Measurements from ENCODE around the gene CD2AP.
A peak's percentile ranks its signal among the peaks of the same experiment; 100 is the strongest.
"Not testable (repeated sequence)": the region's sequence is repeated elsewhere in the genome, so short reads cannot be mapped to it uniquely, and the experiment has no call there.

The CD2AP gene, protein sequence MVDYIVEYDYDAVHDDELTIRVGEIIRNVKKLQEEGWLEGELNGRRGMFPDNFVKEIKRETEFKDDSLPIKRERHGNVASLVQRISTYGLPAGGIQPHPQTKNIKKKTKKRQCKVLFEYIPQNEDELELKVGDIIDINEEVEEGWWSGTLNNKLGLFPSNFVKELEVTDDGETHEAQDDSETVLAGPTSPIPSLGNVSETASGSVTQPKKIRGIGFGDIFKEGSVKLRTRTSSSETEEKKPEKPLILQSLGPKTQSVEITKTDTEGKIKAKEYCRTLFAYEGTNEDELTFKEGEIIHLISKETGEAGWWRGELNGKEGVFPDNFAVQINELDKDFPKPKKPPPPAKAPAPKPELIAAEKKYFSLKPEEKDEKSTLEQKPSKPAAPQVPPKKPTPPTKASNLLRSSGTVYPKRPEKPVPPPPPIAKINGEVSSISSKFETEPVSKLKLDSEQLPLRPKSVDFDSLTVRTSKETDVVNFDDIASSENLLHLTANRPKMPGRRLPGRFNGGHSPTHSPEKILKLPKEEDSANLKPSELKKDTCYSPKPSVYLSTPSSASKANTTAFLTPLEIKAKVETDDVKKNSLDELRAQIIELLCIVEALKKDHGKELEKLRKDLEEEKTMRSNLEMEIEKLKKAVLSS

DNA sequence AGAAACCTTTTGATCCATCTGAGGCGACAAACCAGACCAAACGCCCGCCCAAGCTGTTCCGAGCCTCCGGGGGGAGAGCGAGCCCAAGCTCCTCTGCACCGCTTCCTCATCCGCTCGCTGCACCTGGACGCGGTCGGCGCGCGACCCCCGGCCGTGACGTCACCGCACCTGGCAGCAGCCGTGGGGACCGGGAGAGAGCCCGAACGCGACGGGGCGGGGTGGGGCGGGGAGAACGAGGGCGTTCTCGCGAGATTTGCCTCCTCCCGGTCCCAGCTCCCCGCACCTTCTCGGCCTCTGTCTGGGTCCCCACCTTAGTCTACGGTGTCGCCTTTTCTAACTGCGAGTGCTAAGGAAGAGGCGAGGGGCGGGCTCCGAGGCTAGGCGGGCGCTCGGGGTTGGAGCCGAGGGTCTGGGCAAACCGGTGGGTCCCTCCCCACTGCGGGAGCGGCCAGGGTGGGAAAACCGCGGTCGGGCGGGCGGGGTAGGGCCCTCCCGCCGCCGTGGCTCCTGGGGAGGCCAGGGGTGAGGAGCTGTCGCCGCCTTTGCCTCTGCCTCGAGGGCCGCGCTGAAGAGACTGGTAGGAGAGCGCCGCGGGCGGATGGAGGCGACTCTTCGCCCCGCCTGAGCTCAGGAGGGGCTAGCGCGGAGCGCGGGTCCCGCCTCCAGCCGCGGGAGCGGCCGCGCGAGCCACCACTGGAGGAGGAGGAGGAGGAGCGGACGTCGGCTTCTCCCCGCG, at the start of gene CD2AP:
Gene CD2AP (plus strand): TSS at position 293 of the 736 bp plus-strand sequence. CDS start 456 bp downstream, outside the sequence.
- Mint-ChIP-seq H3K4me1 (ENCODE audit: low read depth) (peaks cover 39% of the 10 kb centered on the region), H3K27me3 (ENCODE audit: low read depth) (peaks cover 2% of the 10 kb centered on the region), H3K9me3 (no peaks in the 10 kb centered on the region), H3K36me3 (ENCODE audit: low read depth) (peaks cover 2% of the 10 kb centered on the region), H3K27ac (peak within 1 kb of the TSS; percentile 98), H3K4me3 (peak within 1 kb of the TSS; percentile 98)
- DNase-seq (ENCODE audit: low spot score) = peak; percentile 76

DNA sequence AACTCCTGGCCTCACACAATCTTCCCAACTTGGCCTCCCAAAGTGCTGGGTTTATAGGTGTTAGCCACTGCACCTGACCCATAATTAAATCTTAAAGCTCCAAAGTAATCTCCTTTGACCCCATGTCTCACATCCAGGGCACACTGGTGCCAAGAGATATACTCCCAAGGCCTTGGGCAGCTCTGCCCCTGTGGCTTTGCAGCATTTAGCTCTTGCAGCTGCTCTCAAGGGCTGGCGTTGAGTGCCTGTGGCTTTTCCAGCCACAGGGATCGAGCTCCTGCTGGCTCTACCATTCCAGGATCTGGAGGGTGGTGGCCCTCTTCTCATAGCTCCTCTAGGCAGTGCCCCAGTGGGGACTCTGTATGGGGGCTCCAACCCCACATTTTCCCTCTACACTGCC, 49.3 kb upstream of the CD2AP start:
- H3K4me3 Mint-ChIP-seq = no peak overlapping the region
- no peak overlapping the region for H3K27ac Mint-ChIP-seq
- peaks cover 5% of the 10 kb centered on the region for H3K36me3 Mint-ChIP-seq (ENCODE audit: low read depth)
- H3K4me1 Mint-ChIP-seq (ENCODE audit: low read depth) = peaks cover 5% of the 10 kb centered on the region
- H3K27me3 Mint-ChIP-seq (ENCODE audit: low read depth) = peaks cover 11% of the 10 kb centered on the region
- peaks cover 39% of the 10 kb centered on the region for H3K9me3 Mint-ChIP-seq
- no peak for DNase-seq (ENCODE audit: low spot score)

- no peak for DNase-seq (ENCODE audit: low spot score)
- H3K9me3 Mint-ChIP-seq = peaks cover 39% of the 10 kb centered on the region
- peaks cover 9% of the 10 kb centered on the region for H3K27me3 Mint-ChIP-seq (ENCODE audit: low read depth)
- no peak overlapping the region for H3K4me3 Mint-ChIP-seq
- no peak overlapping the region for H3K27ac Mint-ChIP-seq
- H3K4me1 Mint-ChIP-seq (ENCODE audit: low read depth) = peaks cover 5% of the 10 kb centered on the region
- H3K36me3 Mint-ChIP-seq (ENCODE audit: low read depth) = peaks cover 5% of the 10 kb centered on the region
Measured at GRCh38 chr6:47428746-47429664, 48.6 kb upstream of the CD2AP start.

GRCh38 chr6:47434372-47435253, 43.0 kb upstream of the CD2AP start:
- no peaks in the 10 kb centered on the region for H3K36me3 Mint-ChIP-seq (ENCODE audit: low read depth)
- no peak overlapping the region for H3K27ac Mint-ChIP-seq
- no peak overlapping the region for H3K4me3 Mint-ChIP-seq
- peaks cover 13% of the 10 kb centered on the region for H3K27me3 Mint-ChIP-seq (ENCODE audit: low read depth)
- no peaks in the 10 kb centered on the region for H3K4me1 Mint-ChIP-seq (ENCODE audit: low read depth)
- DNase-seq (ENCODE audit: low spot score) = no peak
- peaks cover 11% of the 10 kb centered on the region for H3K9me3 Mint-ChIP-seq

DNA sequence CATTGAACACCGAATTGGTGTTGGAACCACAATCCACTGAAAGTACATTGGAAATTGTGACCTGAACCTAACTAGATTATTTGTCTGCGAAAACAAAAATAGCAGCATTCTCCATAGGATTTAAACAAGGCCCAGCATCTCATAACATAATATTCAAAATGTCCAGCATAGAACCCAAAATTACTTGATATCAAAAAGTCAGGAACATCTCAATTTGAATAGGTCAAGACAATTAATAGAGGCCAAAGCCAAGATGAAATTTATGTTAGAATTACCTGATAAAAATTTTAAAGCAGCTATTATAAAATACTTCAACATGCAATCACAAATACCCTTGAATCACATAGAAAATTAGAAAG, 42.4 kb upstream of the CD2AP start:
- Mint-ChIP-seq H3K9me3 (peaks cover 7% of the 10 kb centered on the region), H3K4me1 (ENCODE audit: low read depth) (no peaks in the 10 kb centered on the region), H3K27me3 (ENCODE audit: low read depth) (peaks cover 13% of the 10 kb centered on the region), H3K4me3 (no peak overlapping the region), H3K36me3 (ENCODE audit: low read depth) (no peaks in the 10 kb centered on the region), H3K27ac (no peak overlapping the region)
- DNase-seq (ENCODE audit: low spot score) = no peak

- Mint-ChIP-seq H3K4me3 (no peak overlapping the region), H3K9me3 (no peaks in the 10 kb centered on the region), H3K4me1 (ENCODE audit: low read depth) (no peaks in the 10 kb centered on the region), H3K27me3 (ENCODE audit: low read depth) (peaks cover 10% of the 10 kb centered on the region), H3K27ac (no peak overlapping the region), H3K36me3 (ENCODE audit: low read depth) (no peaks in the 10 kb centered on the region)
- no peak for DNase-seq (ENCODE audit: low spot score)
Measured at GRCh38 chr6:47437592-47437991, 40.0 kb upstream of the CD2AP start.

DNA sequence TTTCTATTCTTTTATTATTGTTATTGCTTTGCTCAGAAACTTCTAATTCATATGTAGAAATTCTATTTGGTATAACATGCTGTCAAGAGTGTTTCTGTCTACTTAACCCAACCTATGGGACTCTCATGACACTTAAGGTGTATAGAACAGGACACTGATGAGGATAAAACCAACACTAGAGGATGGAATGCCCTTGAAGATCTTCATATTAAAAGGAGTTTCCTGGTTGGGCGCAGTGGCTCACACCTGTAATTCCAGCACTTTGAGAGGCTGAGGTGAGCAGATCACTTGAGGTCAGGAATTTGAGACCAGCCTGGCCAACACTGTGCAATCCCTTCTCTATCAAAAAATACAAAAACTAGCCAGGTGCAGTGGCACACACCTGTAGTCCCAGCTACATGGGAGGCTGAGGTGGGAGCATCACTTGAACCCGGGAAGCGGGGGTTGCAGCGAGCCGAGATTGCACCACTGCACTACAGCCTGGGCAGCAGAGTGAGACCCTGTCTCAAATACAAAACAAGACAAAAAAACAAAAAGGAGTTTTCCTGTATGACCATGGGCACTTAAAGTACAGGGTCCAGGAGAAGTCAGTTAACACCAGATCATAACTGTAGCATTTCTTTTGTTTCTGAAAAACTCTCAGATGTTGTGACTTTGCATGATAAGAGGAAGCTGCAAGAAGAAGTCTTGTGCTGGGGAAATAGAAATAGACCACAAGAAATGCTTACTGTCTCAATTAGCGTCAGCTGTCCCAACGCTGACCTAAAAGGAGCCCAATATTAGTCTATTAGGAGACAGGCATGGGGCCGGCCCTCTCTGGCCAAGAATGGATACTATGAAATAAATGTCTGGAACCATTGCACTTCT, 38.9 kb upstream of the CD2AP start:
- DNase-seq (ENCODE audit: low spot score) = no peak
- no peaks in the 10 kb centered on the region for H3K36me3 Mint-ChIP-seq (ENCODE audit: low read depth)
- H3K9me3 Mint-ChIP-seq = no peaks in the 10 kb centered on the region
- no peak overlapping the region for H3K27ac Mint-ChIP-seq
- no peak overlapping the region for H3K4me3 Mint-ChIP-seq
- H3K4me1 Mint-ChIP-seq (ENCODE audit: low read depth) = no peaks in the 10 kb centered on the region
- H3K27me3 Mint-ChIP-seq (ENCODE audit: low read depth) = peaks cover 9% of the 10 kb centered on the region

DNA sequence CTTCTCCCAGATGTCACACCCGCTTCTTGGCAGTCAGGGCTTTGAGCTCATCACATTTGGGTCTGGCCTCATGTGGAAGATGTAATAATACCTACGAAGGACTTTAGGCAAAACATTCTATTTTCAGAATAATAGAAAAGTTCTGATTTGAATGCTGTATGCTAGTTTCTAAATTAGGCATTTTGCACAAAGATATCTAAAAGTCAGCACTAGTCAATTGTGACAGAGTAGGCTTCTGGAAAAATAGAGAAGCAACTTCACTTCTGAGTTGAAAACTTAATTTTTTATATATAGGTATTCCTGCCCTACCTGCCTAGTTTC, 38.3 kb upstream of the CD2AP start:
- H3K27ac Mint-ChIP-seq = no peak overlapping the region

GRCh38 chr6:47440719-47441118, 36.9 kb upstream of the CD2AP start:
- Mint-ChIP-seq H3K9me3 (peaks cover 4% of the 10 kb centered on the region), H3K27ac (no peak overlapping the region), H3K4me3 (no peak overlapping the region), H3K4me1 (ENCODE audit: low read depth) (no peaks in the 10 kb centered on the region), H3K27me3 (ENCODE audit: low read depth) (peaks cover 9% of the 10 kb centered on the region), H3K36me3 (ENCODE audit: low read depth) (no peaks in the 10 kb centered on the region)
- no peak for DNase-seq (ENCODE audit: low spot score)

More for the DNA sequence above, 38.3 kb upstream of the CD2AP start:
- no peaks in the 10 kb centered on the region for H3K9me3 Mint-ChIP-seq
- no peaks in the 10 kb centered on the region for H3K4me1 Mint-ChIP-seq (ENCODE audit: low read depth)
- peaks cover 9% of the 10 kb centered on the region for H3K27me3 Mint-ChIP-seq (ENCODE audit: low read depth)
- H3K36me3 Mint-ChIP-seq (ENCODE audit: low read depth) = no peaks in the 10 kb centered on the region
- no peak for DNase-seq (ENCODE audit: low spot score)
- no peak overlapping the region for H3K4me3 Mint-ChIP-seq

DNA sequence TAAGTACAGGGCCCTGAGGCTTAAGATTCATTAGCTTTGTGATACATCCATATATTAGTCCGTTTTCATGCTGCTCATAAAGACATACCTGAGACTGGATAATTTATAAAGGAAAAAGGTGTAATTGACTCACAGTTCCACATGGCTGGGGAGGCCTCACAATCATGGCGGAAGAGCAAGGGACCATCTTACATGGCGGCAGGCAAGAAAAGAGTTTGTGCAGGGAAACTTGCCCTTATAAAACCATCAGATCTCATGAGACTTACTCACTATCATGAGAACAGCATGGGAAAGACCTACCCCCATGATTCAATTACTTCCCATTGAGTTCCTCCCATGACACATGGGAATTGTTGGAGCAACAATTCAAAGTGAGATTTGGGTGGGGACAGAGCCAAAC, 32.6 kb upstream of the CD2AP start:
- not testable (repeated sequence) for H3K9me3 Mint-ChIP-seq; H3K27me3 Mint-ChIP-seq (ENCODE audit: low read depth); DNase-seq (ENCODE audit: low spot score); H3K36me3 Mint-ChIP-seq (ENCODE audit: low read depth); H3K27ac Mint-ChIP-seq; H3K4me1 Mint-ChIP-seq (ENCODE audit: low read depth); H3K4me3 Mint-ChIP-seq

DNA sequence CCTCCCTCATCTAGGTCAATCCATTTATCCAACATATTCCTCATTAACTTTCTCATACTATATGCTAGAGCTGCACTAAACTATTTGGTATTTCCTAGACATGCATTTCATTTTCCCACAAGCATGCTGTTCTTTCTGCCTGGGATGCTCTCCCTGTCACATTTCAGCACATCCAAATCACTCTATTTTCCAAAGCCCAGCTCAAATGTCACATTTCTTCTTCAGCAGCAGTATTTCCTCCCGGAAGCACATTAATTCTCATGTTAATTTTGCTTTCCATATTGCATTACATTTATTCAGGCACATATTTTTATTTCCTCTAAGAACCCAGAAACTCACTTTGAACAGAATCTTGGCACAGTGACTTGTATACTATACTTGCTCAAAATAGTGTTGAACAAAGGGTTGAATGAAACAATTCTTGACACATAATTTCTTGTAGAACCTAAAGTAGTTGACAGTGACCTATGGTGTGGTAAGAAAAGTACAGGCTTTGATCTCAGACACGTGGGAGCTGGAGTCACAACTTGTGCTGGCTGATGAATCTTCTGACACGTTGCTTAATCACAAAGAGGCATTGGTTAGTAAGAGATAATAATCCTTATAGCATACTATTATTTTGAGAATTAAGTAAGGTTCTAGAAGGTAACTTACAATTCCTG, 30.8 kb upstream of the CD2AP start:
- H3K36me3 Mint-ChIP-seq (ENCODE audit: low read depth) = no peaks in the 10 kb centered on the region
- no peak for DNase-seq (ENCODE audit: low spot score)
- peaks cover 3% of the 10 kb centered on the region for H3K4me1 Mint-ChIP-seq (ENCODE audit: low read depth)
- peaks cover 4% of the 10 kb centered on the region for H3K9me3 Mint-ChIP-seq
- no peak overlapping the region for H3K4me3 Mint-ChIP-seq
- H3K27ac Mint-ChIP-seq = no peak overlapping the region
- H3K27me3 Mint-ChIP-seq (ENCODE audit: low read depth) = no peaks in the 10 kb centered on the region

DNA sequence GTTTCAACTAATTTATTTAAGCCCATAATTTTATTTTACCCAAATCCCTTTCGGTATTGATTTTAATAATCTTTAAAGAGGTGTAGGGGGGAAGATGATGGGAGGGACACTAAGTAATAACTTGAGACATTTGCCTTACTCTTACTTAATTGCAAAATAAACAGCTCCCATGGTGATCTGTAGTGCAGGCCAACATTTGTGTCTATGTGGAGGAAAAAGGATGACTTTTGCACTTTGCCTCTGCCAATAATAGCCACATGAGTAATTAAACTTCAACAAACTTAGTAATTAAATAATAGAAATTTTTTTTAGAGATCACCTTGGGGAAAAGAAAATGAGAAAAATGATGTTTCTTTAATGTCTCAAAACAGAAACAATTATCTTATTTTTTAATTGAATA, 29.9 kb upstream of the CD2AP start:
- no peak overlapping the region for H3K27ac Mint-ChIP-seq
- no peak for DNase-seq (ENCODE audit: low spot score)
- H3K4me3 Mint-ChIP-seq = no peak overlapping the region
- peaks cover 4% of the 10 kb centered on the region for H3K9me3 Mint-ChIP-seq
- H3K36me3 Mint-ChIP-seq (ENCODE audit: low read depth) = no peaks in the 10 kb centered on the region
- H3K27me3 Mint-ChIP-seq (ENCODE audit: low read depth) = no peaks in the 10 kb centered on the region
- peaks cover 3% of the 10 kb centered on the region for H3K4me1 Mint-ChIP-seq (ENCODE audit: low read depth)

Data from T-helper 2 cell treated with Interferon-gamma antibody and Interleukin-4, amounts not matched to agents 5 μg/mL and 100 μg/mL, for 36 hours (primary cell).